DMS114 treated with DMSO at 0.1 percent for 48 hours (cell line): ENCODE measurements around the gene DGKI.

Experiments used
- DNase-seq: peaks from one replicate; lab custom pipeline; 2025; ENCODE audit not compliant: unreplicated experiment; lab: John Stamatoyannopoulos, UW

The DGKI gene

DNA sequence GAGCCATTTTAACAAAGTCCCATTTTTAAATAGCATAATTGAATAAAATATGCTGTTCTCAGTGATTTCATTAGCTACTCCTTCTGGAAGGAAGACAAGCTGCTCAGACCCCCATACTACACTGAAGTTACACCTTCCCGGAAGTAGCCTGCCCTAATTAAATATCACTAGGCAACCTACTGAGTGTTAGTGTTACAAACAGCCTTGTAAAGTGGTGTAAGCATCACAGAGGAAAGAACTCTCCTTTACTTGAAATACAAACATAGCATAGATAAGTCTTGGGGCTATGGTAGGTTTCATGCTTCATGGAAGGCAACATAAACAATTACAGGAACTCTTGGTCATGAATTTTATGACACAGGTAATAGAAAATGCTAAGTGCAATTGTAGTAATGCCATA lies 459.8 kb downstream of the DGKI start:
- DNase-seq: no peak

GRCh38 chr7:137381045-137381444 lies 465.7 kb downstream of the DGKI start:
- no peak for DNase-seq

GRCh38 chr7:137373507-137373906 lies 473.3 kb downstream of the DGKI start:
- DNase-seq: no peak

DNA sequence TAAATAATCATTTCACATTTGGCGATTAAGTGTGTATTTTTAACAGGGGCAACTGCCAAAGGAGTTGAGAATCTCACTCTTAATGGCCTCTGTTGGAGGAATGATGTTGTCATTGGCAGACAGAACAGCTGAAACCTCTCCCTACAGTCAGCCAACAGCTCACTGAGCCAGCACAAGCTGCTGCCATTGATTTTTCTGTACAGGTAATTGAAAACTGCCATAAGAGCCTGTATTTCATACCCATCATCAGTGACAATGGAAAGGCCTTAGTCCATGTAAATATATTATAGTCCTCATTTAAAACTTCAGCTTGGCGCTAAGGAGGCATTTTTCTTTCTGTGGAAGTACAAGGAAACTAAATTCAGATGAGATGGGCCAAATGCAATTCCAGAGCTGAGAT lies 475.2 kb downstream of the DGKI start:
- no peak for DNase-seq

GRCh38 chr7:137366995-137367394 lies 479.8 kb downstream of the DGKI start:
- no peak for DNase-seq

- no peak for DNase-seq
Observed at GRCh38 chr7:137363683-137364082, 483.1 kb downstream of the DGKI start.

GRCh38 chr7:137360087-137360679 lies 486.6 kb downstream of the DGKI start:
- DNase-seq: no peak

GRCh38 chr7:137354961-137355360 lies 491.8 kb downstream of the DGKI start:
- no peak for DNase-seq

- no peak for DNase-seq
Observed at GRCh38 chr7:137354396-137354795, 492.4 kb downstream of the DGKI start.

- DNase-seq: no peak
Observed at GRCh38 chr7:137351941-137352340, 494.8 kb downstream of the DGKI start.

DNA sequence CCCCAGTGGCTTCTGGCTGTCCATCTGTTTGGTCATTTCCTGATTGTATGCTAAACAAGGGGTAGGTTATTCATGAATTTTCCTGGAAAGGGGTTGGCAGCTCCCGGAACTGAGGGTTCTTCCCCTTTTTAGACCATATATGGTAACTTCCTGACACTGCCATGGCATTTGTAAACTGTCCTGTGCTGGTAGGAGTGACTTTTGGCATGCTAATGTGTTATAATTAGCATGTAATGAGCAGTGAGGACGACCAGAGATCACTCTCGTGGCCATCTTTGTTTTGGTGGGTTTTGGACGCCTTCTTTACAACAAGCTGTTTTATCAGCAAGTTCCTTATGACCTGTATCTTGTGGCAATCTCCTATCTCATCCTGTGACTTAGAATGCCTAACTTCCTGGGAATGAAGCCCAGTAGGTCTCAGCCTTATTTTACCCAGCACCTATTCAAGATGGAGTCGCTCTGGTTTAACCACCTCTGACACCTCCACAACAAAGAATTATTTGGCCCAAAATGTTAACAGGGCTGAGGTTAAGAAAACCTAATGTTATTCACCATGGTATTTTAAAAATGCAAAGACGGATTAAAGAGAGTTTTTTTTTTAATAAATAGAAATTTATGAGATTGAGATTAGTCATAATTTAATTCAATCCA lies 500.9 kb downstream of the DGKI start:
- DNase-seq: no peak

GRCh38 chr7:137343281-137343841 lies 503.4 kb downstream of the DGKI start, which contains the start of gene PTN:
Gene PTN, minus strand, starts transcription at chr7:137343733. Its CDS starts 88,760 bp downstream, at chr7:137254973.
- no peak for DNase-seq

DNA sequence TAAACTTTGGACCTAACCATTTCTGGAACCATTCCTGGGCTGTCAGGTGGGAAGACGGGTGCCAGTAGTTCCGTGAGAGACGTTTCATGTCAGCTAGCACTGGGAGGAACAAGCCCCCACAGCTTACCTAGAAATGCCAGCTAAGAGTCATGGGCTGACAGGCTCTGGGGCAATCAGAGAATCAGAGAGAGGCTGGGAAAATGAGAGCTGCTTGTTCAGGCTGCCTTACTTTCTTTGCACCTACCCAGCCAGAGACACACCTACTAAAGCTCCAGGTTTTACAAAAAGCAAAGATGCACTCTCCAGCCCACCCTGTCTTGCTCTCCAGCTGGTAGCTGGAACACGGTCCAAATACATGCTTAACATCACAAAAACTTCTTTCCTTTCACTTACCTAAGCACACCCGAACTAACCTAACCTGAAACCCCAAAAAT lies 503.9 kb downstream of the DGKI start:
- no peak for DNase-seq

DNA sequence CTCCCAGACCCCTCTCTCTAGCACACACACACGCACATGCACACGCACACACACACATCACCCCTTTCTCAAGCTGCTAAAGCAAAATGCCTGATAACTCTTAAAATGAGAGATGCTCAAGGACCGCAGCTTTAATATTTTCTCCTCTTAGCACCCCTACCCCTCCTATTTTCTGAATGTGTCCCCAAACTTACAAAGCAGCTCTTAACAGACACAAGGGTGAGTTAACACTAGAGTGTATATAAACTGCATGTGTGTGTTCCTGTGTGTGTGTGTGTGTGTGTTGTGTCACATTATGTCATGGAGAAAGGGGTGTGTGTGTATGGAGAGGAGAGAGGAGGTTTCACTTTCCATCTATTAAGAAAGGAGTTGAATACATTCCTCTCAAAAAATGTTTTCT lies 504.5 kb downstream of the DGKI start:
- DNase-seq: no peak

- no peak for DNase-seq
Observed at GRCh38 chr7:137337902-137338301, 508.9 kb downstream of the DGKI start.

DNA sequence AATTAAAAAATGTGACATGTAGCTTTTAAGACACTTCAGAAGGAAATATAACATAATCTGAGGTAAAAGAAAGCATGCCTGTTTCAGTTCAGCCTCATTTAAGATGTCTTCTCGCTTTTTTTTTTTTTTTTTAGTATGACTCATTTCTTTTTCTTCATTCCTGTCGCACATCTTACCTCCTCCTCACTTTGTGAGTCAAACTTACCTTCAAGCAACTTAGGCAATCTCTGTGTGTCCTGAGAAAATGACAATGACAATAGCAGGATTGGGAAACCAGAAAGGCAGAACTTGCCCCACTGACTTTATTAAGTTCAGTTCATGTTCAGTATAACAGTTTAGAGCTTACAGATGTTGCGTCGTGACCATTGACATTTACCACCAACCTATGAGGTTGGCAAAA lies 511.0 kb downstream of the DGKI start:
- DNase-seq: no peak

GRCh38 chr7:137331378-137331777 lies 515.4 kb downstream of the DGKI start:
- DNase-seq: no peak
